Fibroblast of the aortic adventitia (primary cell): ENCODE measurements around the gene NASP. TPM values are rescaled to one million over a fixed set of nuclear protein-coding genes. Genes with fewer than 3 reads are reported as not detected.
A peak's percentile ranks its signal among the peaks of the same experiment; 100 is the strongest.

ENCODE experiments used
- DNase-seq: peaks from one replicate; pipeline ENCODE4 v3.0.0-alpha.2; 2010; ENCODE audit warnings: low read depth
- H3K4me3 ChIP-seq: 2 replicates; pipeline ENCODE4 v1.5.1; 2011; ENCODE audit warnings: low read depth, mild to moderate bottlenecking, control low read depth, low read length, moderate library complexity
- total RNA-seq: library from RNA; depleted of rRNA; stranded (reverse); fragments of >200 nt; gene quantifications from 2 replicates; pipeline ENCODE4 v1.2.3, GENCODE V29; 2012; ENCODE audit warnings: low replicate concordance
- TF ChIP-seq, protein P1 (sequence below): IDR thresholded peaks from 2 replicates; pipeline ENCODE4 v1.5.1; 2011; ENCODE audit warnings: mild to moderate bottlenecking, low read length, control low read depth, inconsistent platforms; ENCODE audit not compliant: insufficient read depth

The NASP gene
- total RNA-seq, 1 donor: 57.1 TPM

DNA sequence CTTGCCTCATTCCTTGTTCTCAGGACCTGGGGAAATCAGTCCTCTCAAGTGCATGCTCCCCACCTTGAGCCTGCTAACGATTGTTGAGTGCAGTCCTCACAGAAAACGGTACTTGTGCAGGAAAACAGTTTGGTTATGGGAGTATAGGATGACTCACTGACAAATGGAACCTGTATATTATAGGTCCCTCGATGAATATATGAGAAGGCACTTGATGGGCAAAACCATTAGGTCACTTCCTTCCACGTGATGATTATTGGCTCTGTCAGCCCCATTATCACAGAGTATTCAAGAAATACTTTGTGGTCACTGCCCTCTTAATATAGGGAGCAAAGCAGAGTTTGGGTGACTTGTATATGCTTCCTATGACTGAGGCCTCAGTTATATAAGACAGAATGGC lies 33.8 kb downstream of the NASP start:
- TF ChIP-seq, protein P1, sequence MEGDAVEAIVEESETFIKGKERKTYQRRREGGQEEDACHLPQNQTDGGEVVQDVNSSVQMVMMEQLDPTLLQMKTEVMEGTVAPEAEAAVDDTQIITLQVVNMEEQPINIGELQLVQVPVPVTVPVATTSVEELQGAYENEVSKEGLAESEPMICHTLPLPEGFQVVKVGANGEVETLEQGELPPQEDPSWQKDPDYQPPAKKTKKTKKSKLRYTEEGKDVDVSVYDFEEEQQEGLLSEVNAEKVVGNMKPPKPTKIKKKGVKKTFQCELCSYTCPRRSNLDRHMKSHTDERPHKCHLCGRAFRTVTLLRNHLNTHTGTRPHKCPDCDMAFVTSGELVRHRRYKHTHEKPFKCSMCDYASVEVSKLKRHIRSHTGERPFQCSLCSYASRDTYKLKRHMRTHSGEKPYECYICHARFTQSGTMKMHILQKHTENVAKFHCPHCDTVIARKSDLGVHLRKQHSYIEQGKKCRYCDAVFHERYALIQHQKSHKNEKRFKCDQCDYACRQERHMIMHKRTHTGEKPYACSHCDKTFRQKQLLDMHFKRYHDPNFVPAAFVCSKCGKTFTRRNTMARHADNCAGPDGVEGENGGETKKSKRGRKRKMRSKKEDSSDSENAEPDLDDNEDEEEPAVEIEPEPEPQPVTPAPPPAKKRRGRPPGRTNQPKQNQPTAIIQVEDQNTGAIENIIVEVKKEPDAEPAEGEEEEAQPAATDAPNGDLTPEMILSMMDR: no peak
- peak; percentile 33 for DNase-seq
- H3K4me3 ChIP-seq: no peak overlapping the region

- TF ChIP-seq, protein P1: no peak
- DNase-seq: no peak
- H3K4me3 ChIP-seq: no peak overlapping the region
Measured at GRCh38 chr1:45619149-45619921, 35.5 kb downstream of the NASP start.

- TF ChIP-seq, protein P1: no peak
- no peak overlapping the region for H3K4me3 ChIP-seq
- no peak for DNase-seq
Measured at GRCh38 chr1:45620588-45621500, 37.0 kb downstream of the NASP start.

- DNase-seq: no peak
- TF ChIP-seq, protein P1: no peak
- H3K4me3 ChIP-seq: no peak overlapping the region
Measured at GRCh38 chr1:45621501-45621836, 37.6 kb downstream of the NASP start.

- no peak for DNase-seq
- TF ChIP-seq, protein P1: no peak
- no peak overlapping the region for H3K4me3 ChIP-seq
Measured at GRCh38 chr1:45621895-45622523, 38.2 kb downstream of the NASP start.

- no peak overlapping the region for H3K4me3 ChIP-seq
- TF ChIP-seq, protein P1: no peak
- no peak for DNase-seq
Measured at GRCh38 chr1:45622524-45623394, 38.9 kb downstream of the NASP start.
